Measurements from ENCODE around the gene LIN28A.

Gene LIN28A

DNA sequence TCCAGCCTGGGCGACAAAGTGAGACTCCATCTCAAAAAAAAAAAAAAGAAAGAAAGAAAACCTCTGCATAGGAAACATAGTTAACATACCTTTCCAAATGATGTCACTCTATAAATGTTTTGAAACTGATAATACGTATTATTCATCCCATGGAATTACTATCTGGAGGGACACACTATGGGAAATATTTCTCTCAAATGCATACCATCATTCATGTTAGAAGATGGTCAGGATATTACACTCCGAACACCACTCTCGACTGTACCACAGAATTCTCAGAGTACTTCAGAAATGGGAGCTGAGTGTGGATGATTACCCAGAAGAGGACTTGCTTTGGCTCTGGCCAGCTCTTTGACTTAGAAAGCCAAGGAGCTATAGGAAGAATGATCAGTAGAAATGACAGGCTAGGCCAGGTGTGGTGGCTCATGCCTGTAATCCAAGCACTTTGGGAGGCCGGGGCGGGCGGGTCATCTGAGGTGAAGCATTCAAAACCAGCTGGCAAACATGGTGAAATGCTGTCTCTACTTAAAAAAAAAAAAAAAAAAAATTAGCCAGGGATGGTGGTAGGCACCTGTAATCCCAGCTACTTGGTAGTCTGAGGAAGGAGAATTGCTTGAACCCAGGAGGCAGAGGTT, 5.2 kb upstream of the LIN28A start:
- peaks cover 16% of the 10 kb centered on the region for H3K4me1 Mint-ChIP-seq

GRCh38 chr1:26408604-26409003, 2.0 kb upstream of the LIN28A start:
- Mint-ChIP-seq H3K4me3 (no peak overlapping the region), H3K4me1 (peaks cover 29% of the 10 kb centered on the region), H3K9me3 (no peaks in the 10 kb centered on the region), H3K27me3 (peaks cover 81% of the 10 kb centered on the region), H3K27ac (no peak overlapping the region), H3K36me3 (no peaks in the 10 kb centered on the region)
- ATAC-seq: no peak

More for the DNA sequence above, 5.2 kb upstream of the LIN28A start:
- Mint-ChIP-seq H3K27ac (no peak overlapping the region), H3K36me3 (no peaks in the 10 kb centered on the region), H3K4me3 (no peak overlapping the region), H3K27me3 (peaks cover 81% of the 10 kb centered on the region), H3K9me3 (no peaks in the 10 kb centered on the region)
- ATAC-seq: no peak

DNA sequence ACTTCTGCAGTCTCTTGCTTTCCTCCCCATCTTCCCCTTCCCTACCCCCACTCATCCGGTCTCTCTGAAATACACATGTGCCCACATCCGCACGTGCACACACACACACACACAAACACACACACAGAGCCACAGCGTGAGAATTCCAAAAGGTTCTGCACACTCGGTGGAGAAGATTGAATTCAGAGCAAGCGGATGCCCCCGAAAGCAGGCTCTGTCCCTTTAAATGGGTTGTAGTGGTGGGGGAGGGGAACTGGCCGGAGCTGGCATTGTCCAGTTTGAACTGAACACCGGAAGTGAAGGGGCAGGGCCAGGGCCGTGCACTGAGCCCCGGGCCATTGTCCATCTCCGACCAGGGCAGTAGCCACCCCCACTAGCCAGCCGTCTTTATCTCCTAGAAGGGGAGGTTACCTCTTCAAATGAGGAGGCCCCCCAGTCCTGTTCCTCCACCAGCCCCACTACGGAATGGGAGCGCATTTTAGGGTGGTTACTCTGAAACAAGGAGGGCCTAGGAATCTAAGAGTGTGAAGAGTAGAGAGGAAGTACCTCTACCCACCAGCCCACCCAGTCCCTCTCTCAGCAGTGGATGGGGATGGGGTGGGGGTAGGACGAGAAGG, 1.3 kb upstream of the LIN28A start:
- Mint-ChIP-seq H3K9me3 (no peaks in the 10 kb centered on the region), H3K27me3 (peaks cover 81% of the 10 kb centered on the region), H3K36me3 (no peaks in the 10 kb centered on the region), H3K4me3 (no peak overlapping the region), H3K4me1 (peaks cover 29% of the 10 kb centered on the region), H3K27ac (no peak overlapping the region)
- no peak for ATAC-seq

DNA sequence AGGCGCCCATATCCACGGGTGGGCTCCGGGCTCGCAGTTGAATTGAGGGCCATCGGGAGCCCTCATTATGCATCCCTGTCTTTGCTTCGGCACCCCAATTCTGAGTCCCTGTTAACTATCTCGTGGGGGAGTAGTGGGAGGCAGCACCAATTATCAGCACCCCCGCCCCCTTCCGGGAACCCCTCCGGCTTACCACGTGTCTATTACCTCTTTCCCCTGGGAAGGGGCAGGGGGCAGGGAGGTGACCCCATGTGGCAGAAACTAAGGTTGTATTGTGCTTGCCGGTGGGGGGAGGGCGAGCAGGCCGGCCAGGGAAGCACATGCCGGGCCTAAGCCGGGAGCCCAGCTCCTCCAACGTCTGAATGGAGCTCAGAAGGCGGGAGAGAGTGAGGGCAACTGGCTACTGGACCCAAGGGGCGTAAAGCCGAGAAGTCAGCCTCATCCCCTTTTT, 1.0 kb downstream of the LIN28A start:
- no peak overlapping the region for H3K27ac Mint-ChIP-seq
- H3K4me1 Mint-ChIP-seq: peaks cover 29% of the 10 kb centered on the region
- H3K27me3 Mint-ChIP-seq: peaks cover 72% of the 10 kb centered on the region
- no peak overlapping the region for H3K4me3 Mint-ChIP-seq
- ATAC-seq: no peak
- H3K36me3 Mint-ChIP-seq: no peaks in the 10 kb centered on the region
- no peaks in the 10 kb centered on the region for H3K9me3 Mint-ChIP-seq

GRCh38 chr1:26412180-26412840, 1.7 kb downstream of the LIN28A start:
- ATAC-seq: no peak
- H3K4me3 Mint-ChIP-seq: no peak overlapping the region
- H3K27me3 Mint-ChIP-seq: peaks cover 72% of the 10 kb centered on the region
- no peaks in the 10 kb centered on the region for H3K36me3 Mint-ChIP-seq
- no peaks in the 10 kb centered on the region for H3K9me3 Mint-ChIP-seq
- peaks cover 29% of the 10 kb centered on the region for H3K4me1 Mint-ChIP-seq
- no peak overlapping the region for H3K27ac Mint-ChIP-seq

GRCh38 chr1:26413031-26413430, 2.4 kb downstream of the LIN28A start:
- peaks cover 65% of the 10 kb centered on the region for H3K27me3 Mint-ChIP-seq

DNA sequence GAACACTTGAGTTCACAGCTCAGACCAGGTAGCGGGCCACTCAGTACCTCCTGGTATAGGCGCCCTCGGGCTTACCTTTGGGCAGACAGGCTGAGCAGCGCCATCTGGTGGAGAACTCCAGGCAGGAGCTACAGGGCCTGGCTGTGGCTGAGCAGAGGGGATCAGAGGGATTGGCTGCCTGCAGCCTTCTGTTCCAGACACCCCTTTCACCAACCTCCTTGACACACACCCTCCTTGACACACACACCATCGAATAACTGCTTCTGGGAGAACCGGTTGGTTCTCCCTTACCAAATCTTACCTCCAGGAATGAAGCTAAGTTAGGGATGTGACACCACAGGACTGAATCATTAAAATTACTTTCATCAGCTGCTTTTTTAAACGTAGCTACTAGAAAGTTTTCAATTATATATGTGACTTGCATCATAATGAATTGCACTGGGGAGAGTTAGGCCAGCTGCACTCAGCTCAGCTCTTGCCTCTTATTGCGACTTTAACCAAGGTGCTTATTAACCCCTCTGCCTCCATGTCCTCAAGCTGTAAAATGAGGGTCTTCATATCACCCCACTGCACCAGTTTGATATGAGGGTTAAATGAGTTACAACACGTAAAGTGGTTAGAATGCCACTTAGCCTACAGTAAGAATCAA, 6.6 kb downstream of the LIN28A start:
- H3K27me3 Mint-ChIP-seq: peaks cover 23% of the 10 kb centered on the region

More at GRCh38 chr1:26413031-26413430, 2.4 kb downstream of the LIN28A start:
- Mint-ChIP-seq H3K36me3 (no peaks in the 10 kb centered on the region), H3K4me1 (peaks cover 29% of the 10 kb centered on the region), H3K27ac (no peak overlapping the region), H3K9me3 (no peaks in the 10 kb centered on the region), H3K4me3 (no peak overlapping the region)
- ATAC-seq: no peak

GRCh38 chr1:26418865-26419349, 8.3 kb downstream of the LIN28A start:
- Mint-ChIP-seq H3K27ac (no peak overlapping the region), H3K4me3 (no peak overlapping the region), H3K9me3 (no peaks in the 10 kb centered on the region), H3K4me1 (no peaks in the 10 kb centered on the region), H3K36me3 (no peaks in the 10 kb centered on the region), H3K27me3 (peaks cover 6% of the 10 kb centered on the region)
- ATAC-seq: no peak

More for the DNA sequence above, 6.6 kb downstream of the LIN28A start:
- H3K9me3 Mint-ChIP-seq: no peaks in the 10 kb centered on the region
- no peaks in the 10 kb centered on the region for H3K4me1 Mint-ChIP-seq
- H3K27ac Mint-ChIP-seq: no peak overlapping the region
- ATAC-seq: peak; percentile 97
- no peaks in the 10 kb centered on the region for H3K36me3 Mint-ChIP-seq
- H3K4me3 Mint-ChIP-seq: no peak overlapping the region

DNA sequence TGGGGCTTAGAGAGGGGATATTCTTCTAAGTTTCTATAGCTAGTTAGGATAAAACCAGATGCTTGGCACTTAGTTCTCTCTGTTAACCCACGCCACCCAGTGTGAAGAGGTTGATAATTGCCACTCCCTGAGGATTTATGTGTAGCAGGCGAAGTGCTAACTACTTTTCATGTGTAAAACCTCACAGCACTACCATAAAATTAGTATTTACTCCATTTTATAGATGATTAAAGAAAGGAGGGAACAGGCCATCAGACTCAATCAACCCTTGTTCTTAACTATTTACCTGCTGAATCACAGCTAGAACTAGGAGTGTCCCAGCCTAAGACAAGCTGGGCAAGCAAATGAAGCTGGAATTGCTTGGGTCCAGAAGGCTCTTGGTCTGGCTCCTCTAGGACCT, 8.9 kb downstream of the LIN28A start:
- Mint-ChIP-seq H3K27me3 (peaks cover under 1% of the 10 kb centered on the region), H3K4me3 (no peak overlapping the region), H3K36me3 (no peaks in the 10 kb centered on the region), H3K27ac (no peak overlapping the region), H3K4me1 (no peaks in the 10 kb centered on the region), H3K9me3 (no peaks in the 10 kb centered on the region)
- no peak for ATAC-seq

DNA sequence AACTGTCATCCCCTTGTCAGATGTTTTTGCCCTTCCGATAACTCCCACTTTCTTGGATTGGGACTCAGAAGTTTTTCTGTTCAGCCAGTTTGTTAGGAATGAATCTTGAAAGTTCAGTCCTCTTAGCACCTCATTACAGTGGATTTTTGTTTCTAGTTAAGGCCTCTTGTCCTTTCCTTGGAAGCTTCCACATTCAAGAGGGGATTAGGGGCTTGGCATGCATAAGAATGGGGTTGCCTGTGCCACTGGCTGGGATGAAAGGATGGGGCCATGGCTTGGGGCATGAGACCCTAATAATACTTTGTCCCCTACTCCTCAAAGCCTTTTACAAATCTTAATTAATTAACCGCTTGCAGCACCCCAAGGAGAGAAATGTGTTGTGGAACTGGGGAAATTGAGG, 19.1 kb downstream of the LIN28A start:
- no peaks in the 10 kb centered on the region for H3K27me3 Mint-ChIP-seq
- no peak for ATAC-seq
- H3K9me3 Mint-ChIP-seq: no peaks in the 10 kb centered on the region
- peaks cover 6% of the 10 kb centered on the region for H3K36me3 Mint-ChIP-seq
- no peak overlapping the region for H3K27ac Mint-ChIP-seq
- H3K4me3 Mint-ChIP-seq: no peak overlapping the region
- H3K4me1 Mint-ChIP-seq: peaks cover 20% of the 10 kb centered on the region

GRCh38 chr1:26431979-26432695, 21.5 kb downstream of the LIN28A start, which contains the start of gene DHDDS:
Gene DHDDS, plus strand, starts transcription at chr1:26432321. Its CDS starts 625 bp downstream, at chr1:26432946.
- H3K36me3 Mint-ChIP-seq: peaks cover 6% of the 10 kb centered on the region
- peaks cover 20% of the 10 kb centered on the region for H3K4me1 Mint-ChIP-seq
- peak within 1 kb of the TSS; percentile 87 for H3K27ac Mint-ChIP-seq
- no peaks in the 10 kb centered on the region for H3K27me3 Mint-ChIP-seq
- peak; percentile 99 for ATAC-seq
- peak within 1 kb of the TSS; percentile 90 for H3K4me3 Mint-ChIP-seq
- H3K9me3 Mint-ChIP-seq: no peaks in the 10 kb centered on the region

DNA sequence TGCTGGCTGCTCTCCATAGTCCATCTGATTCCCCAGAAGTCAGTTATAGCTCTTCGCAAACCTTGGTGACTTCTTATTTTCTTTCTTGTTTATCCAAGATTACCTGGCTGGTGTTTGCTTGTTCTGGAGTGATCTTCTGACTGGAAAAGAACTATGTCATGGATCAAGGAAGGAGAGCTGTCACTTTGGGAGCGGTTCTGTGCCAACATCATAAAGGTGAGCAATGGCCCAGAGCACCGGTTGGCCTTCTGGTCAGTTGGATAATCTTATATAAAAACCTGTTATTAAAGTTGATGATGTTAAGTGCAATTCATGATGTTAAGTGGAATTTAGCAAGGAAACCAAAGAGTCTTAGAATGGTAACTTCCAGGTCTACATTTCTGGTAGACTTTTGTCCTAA, 22.2 kb downstream of the LIN28A start:
- no peaks in the 10 kb centered on the region for H3K9me3 Mint-ChIP-seq
- H3K27me3 Mint-ChIP-seq: no peaks in the 10 kb centered on the region
- ATAC-seq: no peak
- peaks cover 6% of the 10 kb centered on the region for H3K36me3 Mint-ChIP-seq
- H3K4me1 Mint-ChIP-seq: peaks cover 20% of the 10 kb centered on the region
- H3K4me3 Mint-ChIP-seq: peak overlapping the region; percentile 90
- H3K27ac Mint-ChIP-seq: peak overlapping the region; percentile 87

- ATAC-seq: no peak
- H3K36me3 Mint-ChIP-seq: peaks cover 17% of the 10 kb centered on the region
- H3K4me3 Mint-ChIP-seq: no peak overlapping the region
- H3K4me1 Mint-ChIP-seq: peaks cover 20% of the 10 kb centered on the region
- no peaks in the 10 kb centered on the region for H3K9me3 Mint-ChIP-seq
- H3K27ac Mint-ChIP-seq: peak overlapping the region; percentile 53
- no peaks in the 10 kb centered on the region for H3K27me3 Mint-ChIP-seq
Measured at GRCh38 chr1:26434161-26434752, 23.6 kb downstream of the LIN28A start.

DNA sequence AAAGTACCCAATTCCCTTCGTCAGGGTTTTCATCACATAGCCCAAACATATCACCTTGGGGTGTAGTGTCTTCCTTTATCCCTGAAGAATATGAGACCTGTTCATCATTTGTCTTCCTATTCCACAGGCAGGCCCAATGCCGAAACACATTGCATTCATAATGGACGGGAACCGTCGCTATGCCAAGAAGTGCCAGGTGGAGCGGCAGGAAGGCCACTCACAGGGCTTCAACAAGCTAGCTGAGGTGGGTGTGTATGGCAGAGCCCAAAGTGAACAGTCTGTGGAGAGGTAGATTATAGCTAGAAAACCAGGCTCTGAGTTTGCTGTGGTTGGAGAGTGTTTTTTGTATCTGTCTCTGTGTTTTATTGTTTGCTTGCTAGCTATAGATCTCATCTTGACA, 27.4 kb downstream of the LIN28A start:
- Mint-ChIP-seq H3K27ac (no peak overlapping the region), H3K9me3 (no peaks in the 10 kb centered on the region), H3K36me3 (peaks cover 44% of the 10 kb centered on the region), H3K4me3 (no peak overlapping the region), H3K4me1 (peaks cover 11% of the 10 kb centered on the region), H3K27me3 (no peaks in the 10 kb centered on the region)
- ATAC-seq: no peak

All from stimulated activated memory B cell treated with anti-CD40 and anti-IgM and Interleukin-4, amounts not matched to agents 10 μg/mL and 1 μg/mL and 100 μg/mL, for 72 hours (primary cell).